Prostate gland (tissue), 2 donors: ENCODE measurements around the gene NFATC4.
A peak's percentile ranks its signal among the peaks of the same experiment; 100 is the strongest.

Experiments
- POLR2A ChIP-seq: fragments of 450-650 bp; IDR thresholded peaks from one replicate; pipeline ENCODE4 v1.6.1; 2016; ENCODE audit warnings: antibody characterized with exemption, mild to moderate bottlenecking
- TF ChIP-seq, protein P1 (sequence below), 4 experiments: fragments of 200-600 bp in 2 of 4; fragments of 450-650 bp in 2 of 4; sonication (generic) in 2 of 4; IDR thresholded peaks; 1 replicate in 3 of 4; 2 replicates in 1 of 4; pipeline ENCODE4 v1.5.1; 2016 to 2019; ENCODE audit warnings: antibody characterized with exemption in 4 of 4, mild to moderate bottlenecking in 2 of 4, moderate library complexity in 2 of 4

DNA sequence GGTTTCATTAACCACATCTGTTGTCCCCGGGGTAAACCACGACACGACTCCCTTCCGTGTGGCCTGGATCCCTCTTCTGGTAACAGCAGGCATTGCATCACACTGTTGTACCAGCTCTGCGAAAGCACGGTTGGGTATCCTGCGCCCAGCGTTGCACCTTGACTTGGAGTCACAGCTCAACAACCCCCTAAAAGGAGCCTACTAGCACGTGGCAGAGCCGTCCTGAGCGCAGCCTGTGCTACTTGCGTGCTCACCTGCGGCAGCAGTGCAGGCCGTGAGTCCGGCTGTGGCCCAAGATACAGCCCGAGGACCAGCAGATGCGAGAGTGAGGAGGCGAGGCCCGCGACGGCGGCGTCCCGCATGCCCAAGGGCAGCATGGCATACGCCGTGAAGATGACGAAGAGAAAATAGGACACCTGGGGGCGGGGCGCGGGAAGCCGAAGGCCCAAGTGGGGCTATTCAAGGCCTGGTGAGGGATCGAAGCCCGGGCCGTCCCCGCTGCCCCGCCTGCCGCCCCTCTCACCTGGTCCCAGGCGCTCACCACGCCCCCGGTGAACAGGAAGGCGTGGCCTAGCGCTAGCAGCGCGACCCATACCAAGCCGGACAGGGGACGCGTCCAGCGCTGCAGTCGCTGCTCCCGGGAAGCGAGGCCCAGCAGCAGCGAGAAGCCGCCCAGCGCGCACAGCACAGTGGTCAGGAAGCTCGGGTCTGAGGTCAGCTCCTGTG is 35.6 kb upstream of the NFATC4 start:
- TF ChIP-seq, protein P1, sequence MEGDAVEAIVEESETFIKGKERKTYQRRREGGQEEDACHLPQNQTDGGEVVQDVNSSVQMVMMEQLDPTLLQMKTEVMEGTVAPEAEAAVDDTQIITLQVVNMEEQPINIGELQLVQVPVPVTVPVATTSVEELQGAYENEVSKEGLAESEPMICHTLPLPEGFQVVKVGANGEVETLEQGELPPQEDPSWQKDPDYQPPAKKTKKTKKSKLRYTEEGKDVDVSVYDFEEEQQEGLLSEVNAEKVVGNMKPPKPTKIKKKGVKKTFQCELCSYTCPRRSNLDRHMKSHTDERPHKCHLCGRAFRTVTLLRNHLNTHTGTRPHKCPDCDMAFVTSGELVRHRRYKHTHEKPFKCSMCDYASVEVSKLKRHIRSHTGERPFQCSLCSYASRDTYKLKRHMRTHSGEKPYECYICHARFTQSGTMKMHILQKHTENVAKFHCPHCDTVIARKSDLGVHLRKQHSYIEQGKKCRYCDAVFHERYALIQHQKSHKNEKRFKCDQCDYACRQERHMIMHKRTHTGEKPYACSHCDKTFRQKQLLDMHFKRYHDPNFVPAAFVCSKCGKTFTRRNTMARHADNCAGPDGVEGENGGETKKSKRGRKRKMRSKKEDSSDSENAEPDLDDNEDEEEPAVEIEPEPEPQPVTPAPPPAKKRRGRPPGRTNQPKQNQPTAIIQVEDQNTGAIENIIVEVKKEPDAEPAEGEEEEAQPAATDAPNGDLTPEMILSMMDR (IDR thresholded peaks at IDR 0.05): peak in 3 of 4 experiments; percentile 27 to 72 (median 65)
- no peak for TF ChIP-seq POLR2A
